Measurements from ENCODE around the gene TSC22D1.
"Not testable (repeated sequence)": the region's sequence is repeated elsewhere in the genome, so short reads cannot be mapped to it uniquely, and the experiment has no call there.

Gene TSC22D1

GRCh38 chr13:44468874-44469273 is 107.3 kb downstream of the TSC22D1 start:
- no peak for TF ChIP-seq POLR2A (IDR thresholded peaks at IDR 0.05; ENCODE audit: low read length)
- TF ChIP-seq GATA1 (IDR thresholded peaks at IDR 0.05; ENCODE audit: low read depth, low read length) = no peak
- no peak for DNase-seq

DNA sequence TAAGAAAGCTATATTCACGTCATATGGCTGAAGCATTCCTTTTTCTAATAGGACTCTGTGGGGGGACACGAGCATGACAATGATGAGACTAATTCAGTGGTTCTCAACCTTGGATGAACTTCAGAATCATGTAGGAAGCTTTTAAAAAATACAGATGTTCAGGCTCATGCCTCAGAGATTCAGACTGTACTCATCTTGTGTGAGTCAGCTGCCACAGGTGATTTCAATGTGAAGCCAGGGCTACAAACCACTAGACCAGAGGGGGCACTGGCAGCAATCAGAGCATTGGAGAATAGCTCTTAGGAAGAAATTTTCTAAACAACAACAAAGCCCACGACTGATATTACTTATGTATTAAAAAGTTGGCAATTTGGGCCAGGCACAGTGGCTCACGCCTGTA is 110.8 kb downstream of the TSC22D1 start:
- no peak for TF ChIP-seq POLR2A (IDR thresholded peaks at IDR 0.05; ENCODE audit: low read length)
- TF ChIP-seq GATA1 (IDR thresholded peaks at IDR 0.05; ENCODE audit: low read depth, low read length) = no peak
- DNase-seq = no peak

GRCh38 chr13:44464471-44464870 is 111.7 kb downstream of the TSC22D1 start:
- TF ChIP-seq POLR2A (IDR thresholded peaks at IDR 0.05; ENCODE audit: low read length) = no peak
- TF ChIP-seq GATA1 (IDR thresholded peaks at IDR 0.05; ENCODE audit: low read depth, low read length) = no peak
- DNase-seq = no peak

- TF ChIP-seq GATA1 (IDR thresholded peaks at IDR 0.05; ENCODE audit: low read depth, low read length) = no peak
- TF ChIP-seq POLR2A (IDR thresholded peaks at IDR 0.05; ENCODE audit: low read length) = no peak
- DNase-seq = no peak
Measured at GRCh38 chr13:44463759-44464158, 112.4 kb downstream of the TSC22D1 start.

DNA sequence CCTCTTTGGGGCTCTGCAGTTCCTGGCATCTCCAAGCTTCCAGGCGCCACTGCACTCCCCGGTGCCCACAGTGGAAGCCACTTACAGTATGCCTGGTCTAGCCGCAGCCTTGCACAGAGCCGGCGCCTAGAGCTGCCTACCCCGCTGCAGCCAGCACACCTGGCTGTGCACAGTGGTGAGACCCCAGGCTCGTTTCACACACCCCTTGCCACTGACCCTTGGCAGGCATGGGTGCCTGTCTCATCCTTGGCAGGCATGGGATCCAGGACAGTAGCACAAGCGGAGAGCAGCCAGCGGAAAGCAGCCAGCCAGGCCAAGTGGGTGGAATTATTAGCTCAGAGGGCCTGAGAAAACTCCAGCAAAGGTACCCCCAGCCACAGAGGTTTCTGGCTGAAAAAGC is 116.5 kb downstream of the TSC22D1 start:
- no peak for DNase-seq
- TF ChIP-seq GATA1 (IDR thresholded peaks at IDR 0.05; ENCODE audit: low read depth, low read length) = no peak
- no peak for TF ChIP-seq POLR2A (IDR thresholded peaks at IDR 0.05; ENCODE audit: low read length)

- no peak for DNase-seq
- no peak for TF ChIP-seq POLR2A (IDR thresholded peaks at IDR 0.05; ENCODE audit: low read length)
- no peak for TF ChIP-seq GATA1 (IDR thresholded peaks at IDR 0.05; ENCODE audit: low read depth, low read length)
Measured at GRCh38 chr13:44458313-44458975, 117.7 kb downstream of the TSC22D1 start.

DNA sequence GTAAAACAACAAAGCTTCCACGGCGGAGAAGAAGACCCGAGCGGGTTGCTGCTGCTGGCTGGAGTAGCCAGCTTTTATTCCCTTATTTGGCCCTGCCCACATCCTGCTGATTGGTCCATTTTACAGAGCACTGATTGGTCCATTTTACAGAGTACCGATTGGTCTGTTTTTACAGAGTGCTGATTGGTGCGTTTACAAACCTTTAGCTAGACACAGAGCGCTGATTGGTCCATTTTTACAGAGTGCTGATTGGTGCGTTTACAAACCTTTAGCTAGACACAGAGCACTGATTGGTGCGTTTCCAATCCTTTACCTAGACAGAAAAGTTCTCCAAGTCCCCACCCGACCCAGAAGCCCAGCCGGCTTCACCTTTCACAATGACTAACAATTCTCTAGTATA is 119.9 kb downstream of the TSC22D1 start:
- not testable (repeated sequence) for DNase-seq

DNA sequence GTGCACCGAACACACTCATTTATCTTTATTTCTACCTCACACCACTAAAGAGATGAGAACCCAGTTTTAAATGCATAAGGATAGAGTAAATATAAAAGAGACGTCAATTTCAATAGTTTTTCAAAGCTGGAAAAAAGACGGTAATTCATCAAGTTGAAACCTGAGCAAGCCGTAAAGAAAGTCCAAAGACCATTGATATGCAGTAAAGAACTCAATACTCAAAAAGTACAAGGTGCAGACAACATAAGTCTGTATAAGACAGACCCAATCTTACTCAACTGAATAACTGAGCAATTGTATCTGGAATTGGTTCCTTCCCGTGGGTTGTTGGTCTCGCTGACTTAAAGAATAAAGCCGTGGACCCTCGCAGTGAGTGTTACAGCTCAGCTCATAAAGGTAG is 120.4 kb downstream of the TSC22D1 start:
- TF ChIP-seq POLR2A (IDR thresholded peaks at IDR 0.05; ENCODE audit: low read length) (no peak), GATA1 (IDR thresholded peaks at IDR 0.05; ENCODE audit: low read depth, low read length) (no peak)
- DNase-seq = no peak

- no peak for DNase-seq
- TF ChIP-seq POLR2A (IDR thresholded peaks at IDR 0.05; ENCODE audit: low read length) (no peak), GATA1 (IDR thresholded peaks at IDR 0.05; ENCODE audit: low read depth, low read length) (no peak)
Measured at GRCh38 chr13:44453881-44454280, 122.2 kb downstream of the TSC22D1 start.

- no peak for DNase-seq
- no peak for TF ChIP-seq GATA1 (IDR thresholded peaks at IDR 0.05; ENCODE audit: low read depth, low read length)
- TF ChIP-seq POLR2A (IDR thresholded peaks at IDR 0.05; ENCODE audit: low read length) = no peak
Measured at GRCh38 chr13:44453069-44453468, 123.1 kb downstream of the TSC22D1 start.

GRCh38 chr13:44452418-44452817 is 123.7 kb downstream of the TSC22D1 start:
- no peak for DNase-seq
- TF ChIP-seq GATA1 (IDR thresholded peaks at IDR 0.05; ENCODE audit: low read depth, low read length) = no peak
- TF ChIP-seq POLR2A (IDR thresholded peaks at IDR 0.05; ENCODE audit: low read length) = no peak

- TF ChIP-seq POLR2A (IDR thresholded peaks at IDR 0.05; ENCODE audit: low read length) (no peak), GATA1 (IDR thresholded peaks at IDR 0.05; ENCODE audit: low read depth, low read length) (no peak)
Measured at GRCh38 chr13:44451651-44452050, 124.5 kb downstream of the TSC22D1 start.

DNA sequence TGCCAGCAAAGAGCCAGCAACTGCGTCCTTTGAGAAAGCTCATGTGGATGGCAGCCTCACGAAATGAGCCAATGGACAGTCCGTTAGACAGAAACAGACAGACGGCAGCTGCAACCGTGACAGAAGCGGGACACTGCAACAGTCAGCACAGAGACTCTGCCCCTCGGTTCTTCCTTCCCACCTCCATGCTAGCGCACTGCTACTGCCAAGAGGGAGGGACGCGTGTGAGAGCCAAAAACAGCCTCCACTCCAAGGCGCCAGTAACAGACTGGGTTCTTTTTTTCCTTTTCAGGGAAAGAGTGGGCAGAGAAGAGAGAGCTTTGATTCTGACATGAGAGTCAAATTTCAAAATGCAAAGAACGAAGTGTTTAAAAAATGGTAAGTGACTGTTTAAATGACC is 125.0 kb downstream of the TSC22D1 start:
- no peak for DNase-seq
- no peak for TF ChIP-seq POLR2A (IDR thresholded peaks at IDR 0.05; ENCODE audit: low read length)
- TF ChIP-seq GATA1 (IDR thresholded peaks at IDR 0.05; ENCODE audit: low read depth, low read length) = no peak

More at GRCh38 chr13:44451651-44452050, 124.5 kb downstream of the TSC22D1 start:
- DNase-seq = no peak

DNA sequence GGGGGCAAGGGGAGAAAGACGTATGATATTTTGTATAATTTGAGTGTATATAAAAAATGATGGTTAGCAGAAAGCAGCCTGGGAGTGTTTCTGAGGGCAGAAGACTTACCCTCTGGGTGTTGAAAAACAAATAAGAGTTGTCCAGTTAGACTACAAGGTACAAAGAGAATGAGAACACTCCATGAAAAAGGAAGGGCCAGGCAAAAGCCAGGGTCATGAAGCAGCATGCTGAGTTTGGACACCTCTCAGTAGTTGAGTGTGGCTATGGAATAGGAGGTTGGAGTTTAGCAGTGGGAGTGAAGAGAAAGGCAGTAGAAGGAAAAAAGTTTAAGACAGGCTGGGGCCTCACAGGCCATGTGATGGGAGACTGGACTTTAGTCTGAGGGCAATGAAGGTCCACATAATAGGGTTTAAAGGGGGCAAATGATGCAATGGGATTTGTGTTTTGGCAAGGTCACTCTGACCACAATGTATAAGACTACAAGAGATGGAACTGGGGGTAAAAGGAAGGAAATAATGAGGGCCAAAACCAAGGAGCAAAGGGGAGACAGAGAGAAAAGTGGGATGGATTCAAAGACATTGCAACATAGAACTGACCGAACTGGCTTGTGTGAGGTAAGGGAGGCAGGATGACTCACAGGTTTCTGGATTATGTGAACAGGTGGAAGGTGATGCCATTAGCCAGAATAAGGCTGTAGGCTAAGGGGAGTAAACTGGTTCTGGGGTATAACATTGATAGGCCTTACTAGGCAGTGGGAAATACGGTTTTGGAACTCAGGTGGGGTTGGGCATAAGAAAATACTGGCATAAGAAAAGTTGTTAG is 125.9 kb downstream of the TSC22D1 start:
- TF ChIP-seq GATA1 (IDR thresholded peaks at IDR 0.05; ENCODE audit: low read depth, low read length) = no peak
- no peak for TF ChIP-seq POLR2A (IDR thresholded peaks at IDR 0.05; ENCODE audit: low read length)
- DNase-seq = no peak

GRCh38 chr13:44448875-44449274 is 127.3 kb downstream of the TSC22D1 start:
- TF ChIP-seq GATA1 (IDR thresholded peaks at IDR 0.05; ENCODE audit: low read depth, low read length) (no peak), POLR2A (IDR thresholded peaks at IDR 0.05; ENCODE audit: low read length) (no peak)
- DNase-seq = no peak
